ENCODE data around the gene RAB40C.

The RAB40C gene

GRCh38 chr16:572865-573650 lies 16.8 kb upstream of the RAB40C start:
- in situ Hi-C loops (cut with MboI; ENCODE audit: low sequenced_read_pairs): no loop called here

GRCh38 chr16:574021-574760 lies 15.7 kb upstream of the RAB40C start:
- in situ Hi-C loops (cut with MboI; ENCODE audit: low sequenced_read_pairs): no loop called here

- in situ Hi-C loops (cut with MboI; ENCODE audit: low sequenced_read_pairs): no loop called here
These were observed 14.3 kb upstream of the RAB40C start for GRCh38 chr16:575354-576196.

- in situ Hi-C loops (cut with MboI; ENCODE audit: low sequenced_read_pairs): no loop called here
These were observed 13.6 kb upstream of the RAB40C start for GRCh38 chr16:576197-576822.

GRCh38 chr16:576823-577201 lies 13.1 kb upstream of the RAB40C start:
- in situ Hi-C loops (cut with MboI; ENCODE audit: low sequenced_read_pairs): no loop called here

- in situ Hi-C loops (cut with MboI; ENCODE audit: low sequenced_read_pairs): no loop called here
These were observed 12.1 kb upstream of the RAB40C start for GRCh38 chr16:577796-578195.

- in situ Hi-C loops (cut with MboI; ENCODE audit: low sequenced_read_pairs): no loop called here
These were observed 11.5 kb upstream of the RAB40C start for GRCh38 chr16:578232-578869.

GRCh38 chr16:578870-579405 lies 10.9 kb upstream of the RAB40C start:
- in situ Hi-C loops (cut with MboI; ENCODE audit: low sequenced_read_pairs): no loop called here

GRCh38 chr16:580141-580945 lies 9.5 kb upstream of the RAB40C start:
- in situ Hi-C loops (cut with MboI; ENCODE audit: low sequenced_read_pairs): no loop called here

GRCh38 chr16:580946-581498 lies 8.8 kb upstream of the RAB40C start:
- in situ Hi-C loops (cut with MboI; ENCODE audit: low sequenced_read_pairs): no loop called here

GRCh38 chr16:582218-582613 lies 7.7 kb upstream of the RAB40C start:
- in situ Hi-C loops (cut with MboI; ENCODE audit: low sequenced_read_pairs): no loop called here

GRCh38 chr16:582614-583331 lies 7.1 kb upstream of the RAB40C start:
- in situ Hi-C loops (cut with MboI; ENCODE audit: low sequenced_read_pairs): no loop called here

- in situ Hi-C loops (cut with MboI; ENCODE audit: low sequenced_read_pairs): no loop called here
These were observed 6.4 kb upstream of the RAB40C start for GRCh38 chr16:583470-583814.

- in situ Hi-C loops (cut with MboI; ENCODE audit: low sequenced_read_pairs): no loop called here
These were observed 5.9 kb upstream of the RAB40C start for GRCh38 chr16:583815-584591.

- in situ Hi-C loops (cut with MboI; ENCODE audit: low sequenced_read_pairs): no loop called here
These were observed 4.5 kb upstream of the RAB40C start for GRCh38 chr16:585351-585750.

GRCh38 chr16:586047-586644 lies 3.7 kb upstream of the RAB40C start:
- in situ Hi-C loops (cut with MboI; ENCODE audit: low sequenced_read_pairs): no loop called here
